ENCODE data around the gene WDR33.

The WDR33 gene

DNA sequence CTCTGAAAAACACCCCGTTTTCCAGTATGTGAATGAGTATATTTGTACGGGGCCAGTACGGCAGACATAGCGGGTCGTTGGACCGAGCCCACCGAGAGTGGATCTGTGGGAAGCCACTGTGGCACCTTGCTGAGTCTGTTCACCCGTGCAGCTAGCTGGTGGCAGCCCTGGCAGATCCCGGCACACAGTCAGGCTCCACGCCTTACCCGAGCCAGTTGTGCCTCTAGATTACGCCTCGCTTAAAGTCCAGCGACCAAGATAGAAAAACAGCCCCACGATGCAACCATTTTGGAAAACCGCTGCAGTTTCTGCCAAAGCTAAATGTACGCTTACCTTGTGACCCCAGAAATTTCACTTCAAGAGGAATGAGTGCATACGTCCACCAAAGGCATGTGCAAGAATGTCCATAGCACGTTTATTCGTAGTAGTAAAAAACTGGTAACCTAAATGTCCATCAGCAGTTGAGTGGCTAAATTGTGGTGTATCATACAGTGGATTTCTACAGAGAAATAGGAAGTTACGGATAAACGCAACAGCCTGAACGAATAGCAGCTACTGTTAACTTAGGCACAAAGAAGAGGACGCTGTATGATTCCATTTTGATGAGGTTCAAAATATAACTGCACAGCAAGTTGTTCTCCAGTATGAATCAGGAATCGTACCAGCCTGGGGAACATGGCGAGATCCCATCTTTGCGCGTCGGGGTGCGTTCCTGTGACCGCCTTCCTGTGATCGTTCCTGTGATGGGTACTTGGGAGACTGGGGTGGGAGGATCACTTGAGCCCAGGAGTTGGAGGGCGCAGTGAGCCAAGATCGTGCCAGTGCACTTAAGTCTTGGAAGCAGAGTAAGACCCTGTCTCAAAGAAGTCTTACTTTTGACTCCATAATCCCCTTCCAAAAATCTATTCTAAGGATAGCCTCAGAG lies 688 bp upstream of the WDR33 start:
- TF ChIP-seq, protein P1, sequence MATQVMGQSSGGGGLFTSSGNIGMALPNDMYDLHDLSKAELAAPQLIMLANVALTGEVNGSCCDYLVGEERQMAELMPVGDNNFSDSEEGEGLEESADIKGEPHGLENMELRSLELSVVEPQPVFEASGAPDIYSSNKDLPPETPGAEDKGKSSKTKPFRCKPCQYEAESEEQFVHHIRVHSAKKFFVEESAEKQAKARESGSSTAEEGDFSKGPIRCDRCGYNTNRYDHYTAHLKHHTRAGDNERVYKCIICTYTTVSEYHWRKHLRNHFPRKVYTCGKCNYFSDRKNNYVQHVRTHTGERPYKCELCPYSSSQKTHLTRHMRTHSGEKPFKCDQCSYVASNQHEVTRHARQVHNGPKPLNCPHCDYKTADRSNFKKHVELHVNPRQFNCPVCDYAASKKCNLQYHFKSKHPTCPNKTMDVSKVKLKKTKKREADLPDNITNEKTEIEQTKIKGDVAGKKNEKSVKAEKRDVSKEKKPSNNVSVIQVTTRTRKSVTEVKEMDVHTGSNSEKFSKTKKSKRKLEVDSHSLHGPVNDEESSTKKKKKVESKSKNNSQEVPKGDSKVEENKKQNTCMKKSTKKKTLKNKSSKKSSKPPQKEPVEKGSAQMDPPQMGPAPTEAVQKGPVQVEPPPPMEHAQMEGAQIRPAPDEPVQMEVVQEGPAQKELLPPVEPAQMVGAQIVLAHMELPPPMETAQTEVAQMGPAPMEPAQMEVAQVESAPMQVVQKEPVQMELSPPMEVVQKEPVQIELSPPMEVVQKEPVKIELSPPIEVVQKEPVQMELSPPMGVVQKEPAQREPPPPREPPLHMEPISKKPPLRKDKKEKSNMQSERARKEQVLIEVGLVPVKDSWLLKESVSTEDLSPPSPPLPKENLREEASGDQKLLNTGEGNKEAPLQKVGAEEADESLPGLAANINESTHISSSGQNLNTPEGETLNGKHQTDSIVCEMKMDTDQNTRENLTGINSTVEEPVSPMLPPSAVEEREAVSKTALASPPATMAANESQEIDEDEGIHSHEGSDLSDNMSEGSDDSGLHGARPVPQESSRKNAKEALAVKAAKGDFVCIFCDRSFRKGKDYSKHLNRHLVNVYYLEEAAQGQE (IDR thresholded peaks at IDR 0.05; ENCODE audit: low read depth): no peak
- TF ChIP-seq CEBPB (IDR thresholded peaks at IDR 0.05): no peak
- TF ChIP-seq, protein P2, sequence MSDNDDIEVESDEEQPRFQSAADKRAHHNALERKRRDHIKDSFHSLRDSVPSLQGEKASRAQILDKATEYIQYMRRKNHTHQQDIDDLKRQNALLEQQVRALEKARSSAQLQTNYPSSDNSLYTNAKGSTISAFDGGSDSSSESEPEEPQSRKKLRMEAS (IDR thresholded peaks at IDR 0.05): no peak
- no peak for TF ChIP-seq YY1 (IDR thresholded peaks at IDR 0.05; ENCODE audit: low read depth)
- TF ChIP-seq EGR1 (IDR thresholded peaks at IDR 0.05): no peak
- TF ChIP-seq, protein P3, sequence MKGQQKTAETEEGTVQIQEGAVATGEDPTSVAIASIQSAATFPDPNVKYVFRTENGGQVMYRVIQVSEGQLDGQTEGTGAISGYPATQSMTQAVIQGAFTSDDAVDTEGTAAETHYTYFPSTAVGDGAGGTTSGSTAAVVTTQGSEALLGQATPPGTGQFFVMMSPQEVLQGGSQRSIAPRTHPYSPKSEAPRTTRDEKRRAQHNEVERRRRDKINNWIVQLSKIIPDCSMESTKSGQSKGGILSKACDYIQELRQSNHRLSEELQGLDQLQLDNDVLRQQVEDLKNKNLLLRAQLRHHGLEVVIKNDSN (IDR thresholded peaks at IDR 0.05): no peak
- TF ChIP-seq EP300 (IDR thresholded peaks at IDR 0.05; ENCODE audit: borderline replicate concordance): no peak
- no peak for TF ChIP-seq ZBTB7A (IDR thresholded peaks at IDR 0.05; ENCODE audit: low read depth)
- no peak for TF ChIP-seq FOXM1 (IDR thresholded peaks at IDR 0.05; ENCODE audit: borderline replicate concordance, low read depth)
- no peak for TF ChIP-seq TEAD4 (IDR thresholded peaks at IDR 0.05)

DNA sequence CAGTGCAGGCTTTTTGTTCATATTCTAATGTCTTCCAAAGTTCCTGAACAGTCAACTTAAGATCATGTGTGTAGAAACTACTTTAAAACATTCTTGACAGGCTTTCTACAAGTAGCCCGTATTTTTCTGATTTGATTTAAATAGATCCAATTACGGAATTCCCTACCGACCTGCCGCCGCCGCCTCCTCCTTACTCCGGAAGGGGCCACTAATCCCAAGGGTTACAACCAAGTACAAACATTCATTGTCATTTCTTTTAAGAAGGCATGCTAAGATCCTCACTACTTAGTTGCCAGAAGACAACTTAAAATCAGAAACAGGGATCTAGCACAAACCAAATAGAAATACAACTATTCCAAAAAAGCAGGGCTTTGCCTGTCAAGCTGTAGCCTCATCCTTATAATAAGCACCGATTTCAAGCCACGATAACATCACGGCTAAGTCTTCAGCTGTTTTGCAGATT lies 784 bp downstream of the WDR33 start:
- no peak for TF ChIP-seq CEBPB (IDR thresholded peaks at IDR 0.05)
- TF ChIP-seq, protein P3 (IDR thresholded peaks at IDR 0.05): no peak
- no peak for TF ChIP-seq TAF1 (IDR thresholded peaks at IDR 0.05; ENCODE audit: low read depth)
- TF ChIP-seq NFIC (IDR thresholded peaks at IDR 0.05): no peak

DNA sequence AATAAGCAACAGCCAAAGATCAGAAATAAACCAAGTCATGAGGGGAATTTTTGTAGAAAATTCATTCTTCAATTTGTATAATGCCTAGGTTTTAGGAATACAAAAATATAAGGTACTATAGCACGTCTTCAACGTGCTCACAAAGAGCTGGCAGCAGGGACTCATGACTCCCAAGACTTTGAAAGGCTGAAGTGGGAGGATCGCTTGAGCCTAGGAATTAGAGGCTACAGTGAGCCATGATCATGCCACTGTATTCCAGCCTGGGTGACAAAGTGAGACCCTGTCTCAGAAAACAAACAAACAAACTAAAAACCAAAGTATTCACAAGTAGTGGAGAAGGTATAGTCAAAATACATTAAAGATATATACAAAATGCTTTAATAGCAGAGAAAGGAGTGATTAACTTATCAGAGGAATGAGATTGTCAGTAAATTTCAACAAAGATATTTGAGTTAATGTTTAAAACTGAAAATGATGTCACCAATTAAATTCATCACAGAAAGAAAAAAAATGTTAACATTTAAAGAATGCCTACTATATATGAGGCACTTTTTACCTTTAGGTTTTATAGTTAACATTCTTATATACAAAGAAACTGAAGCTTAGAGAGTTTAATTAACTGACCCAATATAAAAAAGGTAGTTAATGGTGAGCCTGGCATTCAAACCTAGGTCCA lies 3.2 kb downstream of the WDR33 start:
- TF ChIP-seq, protein P1 (IDR thresholded peaks at IDR 0.05; ENCODE audit: low read depth): no peak
- TF ChIP-seq FOXM1 (IDR thresholded peaks at IDR 0.05; ENCODE audit: borderline replicate concordance, low read depth) (no peak), TAF1 (IDR thresholded peaks at IDR 0.05; ENCODE audit: low read depth) (no peak), ZBTB7A (IDR thresholded peaks at IDR 0.05; ENCODE audit: low read depth) (no peak), CEBPB (IDR thresholded peaks at IDR 0.05) (no peak), NFIC (IDR thresholded peaks at IDR 0.05) (no peak), TEAD4 (IDR thresholded peaks at IDR 0.05) (no peak), EGR1 (IDR thresholded peaks at IDR 0.05) (no peak), TCF12 (IDR thresholded peaks at IDR 0.05; ENCODE audit: low read depth) (no peak), CREB1 (IDR thresholded peaks at IDR 0.05; ENCODE audit: low read depth) (no peak)
- TF ChIP-seq, protein P2 (IDR thresholded peaks at IDR 0.05): no peak

DNA sequence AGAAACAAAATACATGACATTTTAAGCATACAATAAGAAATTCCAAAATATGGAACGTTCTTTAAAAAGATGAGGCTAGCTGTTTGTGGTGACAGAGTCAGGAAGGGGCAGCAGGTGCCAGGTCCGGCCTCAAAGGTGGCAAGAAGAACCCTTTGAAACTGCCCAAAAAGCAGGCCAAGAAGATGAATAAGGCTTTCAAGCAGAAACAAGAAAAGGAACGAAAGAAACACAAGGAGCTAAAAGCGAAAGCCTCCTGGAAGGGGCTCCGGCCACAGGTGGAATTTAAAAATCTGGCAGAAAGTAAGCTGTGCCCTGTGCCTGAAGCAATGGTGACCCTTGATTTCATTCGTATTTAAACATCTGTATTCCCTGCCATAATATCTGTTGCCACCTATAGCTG lies 5.5 kb downstream of the WDR33 start:
- TF ChIP-seq CEBPB (IDR thresholded peaks at IDR 0.05) (no peak), TAF1 (IDR thresholded peaks at IDR 0.05; ENCODE audit: low read depth) (no peak), YY1 (IDR thresholded peaks at IDR 0.05; ENCODE audit: low read depth) (no peak), TEAD4 (IDR thresholded peaks at IDR 0.05) (no peak), FOXM1 (IDR thresholded peaks at IDR 0.05; ENCODE audit: borderline replicate concordance, low read depth) (no peak), EGR1 (IDR thresholded peaks at IDR 0.05) (no peak), ZBTB7A (IDR thresholded peaks at IDR 0.05; ENCODE audit: low read depth) (no peak)
- TF ChIP-seq, protein P2 (IDR thresholded peaks at IDR 0.05): no peak

DNA sequence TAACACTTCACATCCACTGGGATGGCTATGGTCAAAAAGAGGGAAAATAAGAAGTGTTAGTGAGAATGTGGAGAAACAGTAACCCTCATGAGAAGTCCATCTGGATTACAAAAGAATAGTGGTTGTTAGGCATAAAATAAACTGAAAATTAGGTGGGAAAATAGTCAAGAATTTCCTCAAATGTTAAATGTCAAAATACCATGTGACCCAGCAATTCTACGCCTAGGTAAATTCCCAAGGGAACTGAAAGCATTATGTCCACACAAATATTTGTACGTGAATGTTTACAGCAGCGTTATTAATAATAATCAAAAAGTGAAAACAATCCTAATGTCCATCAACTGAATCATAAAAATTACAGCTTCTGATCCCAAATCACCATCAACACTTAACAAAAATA lies 11.0 kb downstream of the WDR33 start:
- TF ChIP-seq CREB1 (IDR thresholded peaks at IDR 0.05; ENCODE audit: low read depth) (no peak), RAD21 (IDR thresholded peaks at IDR 0.05; ENCODE audit: low read depth) (no peak), EGR1 (IDR thresholded peaks at IDR 0.05) (no peak), ZBTB7A (IDR thresholded peaks at IDR 0.05; ENCODE audit: low read depth) (no peak)
- TF ChIP-seq, protein P2 (IDR thresholded peaks at IDR 0.05): no peak

Data from Ishikawa (cell line).